ENCODE measurements around the gene MARS2. TPM values are rescaled to one million over a fixed set of nuclear protein-coding genes. Genes with fewer than 3 reads are reported as not detected.

MARS2 gene
- total RNA-seq, 1 experiment from 2014 or later = 14.4 TPM

DNA sequence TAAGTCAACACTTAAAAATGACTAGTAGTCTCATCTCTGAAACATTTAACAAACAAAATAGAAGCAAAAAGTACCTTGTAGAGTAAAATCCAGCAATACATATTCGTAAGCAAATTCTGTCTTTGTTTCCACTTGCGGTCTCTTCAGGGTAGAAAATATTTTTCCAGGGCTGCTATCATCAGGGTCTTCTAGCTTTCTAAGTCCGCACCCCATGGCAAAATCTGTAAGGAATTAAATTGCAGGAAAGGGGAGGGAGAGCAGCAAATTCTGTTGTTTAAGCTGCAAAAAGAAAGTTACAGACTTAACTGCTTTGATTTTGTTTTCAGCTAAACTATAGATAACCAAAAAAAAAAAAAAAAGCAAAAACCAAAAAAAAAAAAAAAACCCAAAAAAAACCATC lies 29.9 kb upstream of the MARS2 start, which contains the start of gene RFTN2 (continued):
- TF ChIP-seq EGR1 (IDR thresholded peaks at IDR 0.05; ENCODE audit: low read depth) (no peak), TCF7L2 (IDR thresholded peaks at IDR 0.05; ENCODE audit: borderline replicate concordance, extremely low read depth, insufficient read depth, insufficient read length) (no peak)

GRCh38 chr2:197675711-197676188 lies 29.4 kb upstream of the MARS2 start:
- Histone ChIP-seq H2AFZ (ENCODE audit: low read depth, low read length, poor library complexity, severe bottlenecking) (no peak overlapping the region), H4K20me1 (ENCODE audit: insufficient read depth) (no peaks in the 10 kb centered on the region), H3K36me3 (ENCODE audit: control insufficient read depth in 1 of 2, insufficient read depth in 2 of 2, low read length in 2 of 2) (no peaks in the 10 kb centered on the region), H3K27me3 (ENCODE audit: insufficient read depth, low read length) (no peaks in the 10 kb centered on the region), H3K9me2 (ENCODE audit: insufficient read depth) (no peaks in the 10 kb centered on the region), H3K4me3 (replicated peaks in 1 of 2; ENCODE audit: low read depth in 1 of 2, low read length in 2 of 2) (no peak overlapping the region), H3K9ac (ENCODE audit: low read length) (no peak overlapping the region), H3K27ac (ENCODE audit: low read depth, low read length) (no peak overlapping the region), H3K4me2 (ENCODE audit: low read length) (no peak overlapping the region), H3K4me1 (ENCODE audit: control insufficient read depth in 1 of 2, insufficient read depth in 2 of 2, low read length in 2 of 2) (no peaks in the 10 kb centered on the region), H3K9me3 (ENCODE audit: control insufficient read depth in 1 of 2, insufficient read depth in 1 of 2, low read depth in 1 of 2, low read length in 2 of 2) (no peaks in the 10 kb centered on the region), H3K79me2 (ENCODE audit: insufficient read depth, low read length) (no peaks in the 10 kb centered on the region)
- intact Hi-C loops (cut with micrococcal nuclease) = no loop called here
- BruUV-seq (replicated peaks) = no TSS peak
- no peak for ATAC-seq
- CTCF ChIA-PET = no interaction called here
- TF ChIP-seq ELF1 (IDR thresholded peaks at IDR 0.05; ENCODE audit: borderline replicate concordance, low read depth) (no peak), ATF3 (IDR thresholded peaks at IDR 0.05) (no peak), POLR2AphosphoS5 (IDR thresholded peaks at IDR 0.05; ENCODE audit: low read depth, low read length) (no peak), SP1 (IDR thresholded peaks at IDR 0.05; ENCODE audit: low read depth) (no peak), CTCF (IDR thresholded peaks at IDR 0.05 in 2 of 3, conservative IDR thresholded peaks at IDR 0.05 in 1 of 3; ENCODE audit: borderline replicate concordance in 1 of 3, insufficient read depth in 1 of 3, low read depth in 2 of 3, low read length in 2 of 3) (no peak), RAD21 (IDR thresholded peaks at IDR 0.05; ENCODE audit: low read depth) (no peak), YY1 (IDR thresholded peaks at IDR 0.05; ENCODE audit: extremely low read depth, insufficient replicate concordance, low read depth, low read length) (no peak), ZFX (IDR thresholded peaks at IDR 0.05) (no peak), SIN3A (IDR thresholded peaks at IDR 0.05; ENCODE audit: low read depth) (no peak), TCF7L2 (IDR thresholded peaks at IDR 0.05; ENCODE audit: borderline replicate concordance, extremely low read depth, insufficient read depth, insufficient read length) (no peak), CBX3 (IDR thresholded peaks at IDR 0.05; ENCODE audit: low read depth) (no peak), JUND (IDR thresholded peaks at IDR 0.05) (no peak), SRF (IDR thresholded peaks at IDR 0.05; ENCODE audit: low read depth) (no peak), ZBTB33 (IDR thresholded peaks at IDR 0.05; ENCODE audit: extremely low read depth, insufficient replicate concordance, low read length) (no peak), EZH2 (IDR thresholded peaks at IDR 0.05) (no peak), POLR2A (IDR thresholded peaks at IDR 0.05; ENCODE audit: borderline replicate concordance, extremely low read depth, insufficient read depth, insufficient read length) (no peak)
- TF ChIP-seq, protein P1, sequence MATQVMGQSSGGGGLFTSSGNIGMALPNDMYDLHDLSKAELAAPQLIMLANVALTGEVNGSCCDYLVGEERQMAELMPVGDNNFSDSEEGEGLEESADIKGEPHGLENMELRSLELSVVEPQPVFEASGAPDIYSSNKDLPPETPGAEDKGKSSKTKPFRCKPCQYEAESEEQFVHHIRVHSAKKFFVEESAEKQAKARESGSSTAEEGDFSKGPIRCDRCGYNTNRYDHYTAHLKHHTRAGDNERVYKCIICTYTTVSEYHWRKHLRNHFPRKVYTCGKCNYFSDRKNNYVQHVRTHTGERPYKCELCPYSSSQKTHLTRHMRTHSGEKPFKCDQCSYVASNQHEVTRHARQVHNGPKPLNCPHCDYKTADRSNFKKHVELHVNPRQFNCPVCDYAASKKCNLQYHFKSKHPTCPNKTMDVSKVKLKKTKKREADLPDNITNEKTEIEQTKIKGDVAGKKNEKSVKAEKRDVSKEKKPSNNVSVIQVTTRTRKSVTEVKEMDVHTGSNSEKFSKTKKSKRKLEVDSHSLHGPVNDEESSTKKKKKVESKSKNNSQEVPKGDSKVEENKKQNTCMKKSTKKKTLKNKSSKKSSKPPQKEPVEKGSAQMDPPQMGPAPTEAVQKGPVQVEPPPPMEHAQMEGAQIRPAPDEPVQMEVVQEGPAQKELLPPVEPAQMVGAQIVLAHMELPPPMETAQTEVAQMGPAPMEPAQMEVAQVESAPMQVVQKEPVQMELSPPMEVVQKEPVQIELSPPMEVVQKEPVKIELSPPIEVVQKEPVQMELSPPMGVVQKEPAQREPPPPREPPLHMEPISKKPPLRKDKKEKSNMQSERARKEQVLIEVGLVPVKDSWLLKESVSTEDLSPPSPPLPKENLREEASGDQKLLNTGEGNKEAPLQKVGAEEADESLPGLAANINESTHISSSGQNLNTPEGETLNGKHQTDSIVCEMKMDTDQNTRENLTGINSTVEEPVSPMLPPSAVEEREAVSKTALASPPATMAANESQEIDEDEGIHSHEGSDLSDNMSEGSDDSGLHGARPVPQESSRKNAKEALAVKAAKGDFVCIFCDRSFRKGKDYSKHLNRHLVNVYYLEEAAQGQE (IDR thresholded peaks at IDR 0.05; ENCODE audit: low read depth) = no peak
- POLR2A ChIA-PET = no interaction called here
- RAD21 ChIA-PET (ENCODE audit: low non-redundant PET in 1 of 2, low total read pairs in 2 of 2, uncharacterized antibody in 2 of 2, unreplicated experiment in 2 of 2) = no interaction called here
- no peak for DNase-seq (ENCODE audit: low read depth, low spot score)
